ENCODE results near the gene PAIP1.

The PAIP1 gene

GRCh38 chr5:43571237-43571636 lies 14.4 kb upstream of the PAIP1 start:
- CTCF ChIA-PET, result interaction anchor here (1.5 kb wide), 1 partner anchor 17 kb away, joined by 3 read pairs; no protein-coding TSS in a partner anchor
- TF ChIP-seq CTCF (IDR thresholded peaks at IDR 0.05; ENCODE audit: control extremely low read depth, extremely low read depth, low read depth, missing control alignments), result no peak
- no peak for DNase-seq (ENCODE audit: extremely low spot score)
- POLR2A ChIA-PET, result no interaction called here

DNA sequence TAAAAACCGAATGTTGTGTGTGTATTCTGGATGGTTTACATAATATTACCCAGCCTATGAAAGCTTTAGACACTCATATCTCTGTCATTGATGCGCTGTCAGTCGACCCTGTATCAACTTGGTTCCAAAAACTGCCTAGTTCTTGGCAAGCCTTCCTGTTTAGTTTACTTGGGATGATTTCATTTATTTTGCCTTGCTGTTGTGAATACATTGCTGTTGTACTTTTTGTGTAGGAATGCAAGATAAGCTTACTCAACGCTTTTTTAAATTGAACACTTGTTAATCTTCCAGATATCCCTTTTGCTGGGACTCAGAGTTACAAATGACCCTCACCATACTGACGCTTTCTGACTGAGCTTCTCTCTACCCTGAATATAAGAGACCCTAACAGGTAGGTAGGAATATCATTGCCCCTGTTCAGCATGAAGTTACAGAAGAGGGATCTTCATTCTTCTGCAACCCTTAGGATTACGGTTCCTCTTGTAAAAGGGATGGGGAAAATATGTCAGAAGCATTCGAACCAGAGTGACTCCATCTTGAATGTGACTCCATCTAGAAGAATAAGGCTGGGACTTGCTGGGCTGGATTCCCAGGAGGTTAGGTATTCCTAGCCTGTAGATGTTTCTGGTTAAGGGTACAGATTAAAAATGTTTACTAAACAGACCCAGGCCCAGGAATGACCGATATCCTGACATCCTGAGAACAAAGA lies 13.7 kb upstream of the PAIP1 start:
- no peak for TF ChIP-seq CTCF (IDR thresholded peaks at IDR 0.05; ENCODE audit: control extremely low read depth, extremely low read depth, low read depth, missing control alignments)
- DNase-seq (ENCODE audit: extremely low spot score), result no peak
- ChIA-PET POLR2A (no interaction called here), CTCF (interaction anchor here (1.1 to 1.5 kb wide), 2 partner anchors 17 to 26 kb away, joined by 3 read pairs; no protein-coding TSS in a partner anchor)

DNA sequence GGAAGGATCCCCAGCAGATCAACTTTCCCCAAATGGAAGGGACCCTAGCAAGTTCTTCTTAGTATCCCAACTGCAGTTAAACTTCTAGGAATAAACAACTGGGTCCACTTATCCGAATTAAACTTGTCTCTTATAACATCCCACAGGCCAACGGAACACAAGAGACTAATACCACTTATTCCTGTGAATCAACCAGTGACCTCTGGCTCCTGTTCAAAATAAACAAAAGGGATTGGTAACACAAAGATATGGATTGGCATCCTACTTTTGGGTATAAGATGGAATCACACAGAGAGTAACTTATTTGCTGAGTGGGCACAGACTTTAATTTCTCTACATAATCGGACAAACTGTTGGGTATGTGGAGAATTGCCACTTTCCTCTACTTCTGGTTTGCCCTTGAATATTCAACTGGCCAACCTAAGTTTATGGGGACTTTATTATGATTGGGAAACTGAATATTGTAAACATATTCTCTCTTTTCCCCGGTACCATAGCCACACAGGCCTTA lies 12.4 kb upstream of the PAIP1 start:
- ChIA-PET POLR2A (no interaction called here), CTCF (interaction anchor here (1.5 kb wide), 1 partner anchor 62 kb away, joined by 3 read pairs; no protein-coding TSS in a partner anchor)
- no peak for TF ChIP-seq CTCF (IDR thresholded peaks at IDR 0.05; ENCODE audit: control extremely low read depth, extremely low read depth, low read depth, missing control alignments)
- no peak for DNase-seq (ENCODE audit: extremely low spot score)

- CTCF ChIA-PET, result interaction anchor here (0.7 to 1.8 kb wide), 6 partner anchors 9 to 63 kb away, joined by 3 to 6 read pairs (median 4); no protein-coding TSS in a partner anchor
- no peak for TF ChIP-seq CTCF (IDR thresholded peaks at IDR 0.05; ENCODE audit: control extremely low read depth, extremely low read depth, low read depth, missing control alignments)
- no peak for DNase-seq (ENCODE audit: extremely low spot score)
- POLR2A ChIA-PET, result no interaction called here
These were observed 11.1 kb upstream of the PAIP1 start for GRCh38 chr5:43567967-43568366.

DNA sequence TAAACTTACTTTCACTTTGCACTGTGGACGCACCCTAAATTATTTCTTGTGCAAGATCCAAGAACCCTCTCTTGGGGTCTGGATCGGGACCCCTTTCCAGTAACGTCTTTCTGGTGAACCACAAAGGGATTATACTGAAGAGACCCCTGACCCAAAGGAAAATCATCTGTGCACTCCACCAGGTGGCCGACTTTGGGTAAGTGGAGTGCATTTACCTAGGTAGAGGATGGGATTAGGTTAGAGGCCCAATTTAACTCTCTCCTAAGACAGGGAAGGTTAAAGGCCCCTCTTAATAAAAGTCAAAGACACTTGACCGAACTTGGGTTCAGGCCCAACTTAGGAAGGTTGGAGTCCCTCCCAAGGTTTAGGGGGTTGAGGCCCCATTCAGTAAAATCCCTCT lies 8.2 kb upstream of the PAIP1 start:
- CTCF ChIA-PET, result no interaction called here
- POLR2A ChIA-PET, result no interaction called here
- no peak for TF ChIP-seq CTCF (IDR thresholded peaks at IDR 0.05; ENCODE audit: control extremely low read depth, extremely low read depth, low read depth, missing control alignments)
- no peak for DNase-seq (ENCODE audit: extremely low spot score)

DNA sequence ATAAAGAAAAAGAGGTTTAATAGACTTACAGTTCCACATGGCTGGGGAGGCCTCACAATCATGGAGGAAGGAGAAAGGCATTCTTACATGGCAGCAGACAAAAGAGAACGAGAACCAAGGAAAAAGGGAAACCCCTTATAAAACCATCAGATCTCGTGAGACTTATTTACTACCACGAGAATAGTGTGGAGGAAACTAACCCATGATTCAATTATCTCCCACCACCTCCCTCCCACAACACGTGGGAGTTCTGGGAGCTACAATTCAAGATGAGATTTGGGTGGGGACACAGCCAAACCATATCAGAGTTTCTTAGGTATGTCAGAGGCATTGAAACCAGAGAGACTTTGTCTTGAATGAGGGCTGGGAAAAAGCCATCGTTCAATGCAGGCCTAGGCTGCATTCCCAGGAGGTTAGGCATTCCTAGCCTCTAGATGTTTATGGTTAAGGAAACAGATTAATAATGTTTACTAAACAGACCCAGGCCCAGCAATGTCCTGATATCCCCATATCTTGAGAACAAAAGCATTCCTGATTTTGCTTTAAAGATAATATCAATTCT lies 7.5 kb upstream of the PAIP1 start:
- CTCF ChIA-PET, result no interaction called here

More for the DNA sequence above, 7.5 kb upstream of the PAIP1 start:
- DNase-seq (ENCODE audit: extremely low spot score), result no peak
- POLR2A ChIA-PET, result no interaction called here
- TF ChIP-seq CTCF (IDR thresholded peaks at IDR 0.05; ENCODE audit: control extremely low read depth, extremely low read depth, low read depth, missing control alignments), result no peak
